ENCODE measurements around the gene VSTM4.

Gene VSTM4

GRCh38 chr10:49116509-49117375 is 1.4 kb upstream of the VSTM4 start:
- DNase-seq = no peak

GRCh38 chr10:49115796-49116508 is 630 bp upstream of the VSTM4 start:
- DNase-seq = no peak

GRCh38 chr10:49114718-49115014 is 656 bp downstream of the VSTM4 start:
- no peak for DNase-seq

GRCh38 chr10:49113741-49114141 is 1.6 kb downstream of the VSTM4 start:
- no peak for DNase-seq

GRCh38 chr10:49112851-49113250 is 2.5 kb downstream of the VSTM4 start:
- no peak for DNase-seq

- no peak for DNase-seq
These were observed 3.2 kb downstream of the VSTM4 start for GRCh38 chr10:49112098-49112497.

- no peak for DNase-seq
These were observed 4.0 kb downstream of the VSTM4 start for GRCh38 chr10:49111320-49111698.

GRCh38 chr10:49110684-49111319 is 4.5 kb downstream of the VSTM4 start:
- no peak for DNase-seq

GRCh38 chr10:49109669-49110340 is 5.5 kb downstream of the VSTM4 start:
- peak; percentile 85 for DNase-seq

GRCh38 chr10:49108656-49109055 is 6.7 kb downstream of the VSTM4 start:
- no peak for DNase-seq

- DNase-seq = no peak
These were observed 7.4 kb downstream of the VSTM4 start for GRCh38 chr10:49107887-49108267.

- no peak for DNase-seq
These were observed 8.0 kb downstream of the VSTM4 start for GRCh38 chr10:49107111-49107886.

GRCh38 chr10:49106451-49106850 is 8.9 kb downstream of the VSTM4 start:
- no peak for DNase-seq

- no peak for DNase-seq
These were observed 10.2 kb downstream of the VSTM4 start for GRCh38 chr10:49105076-49105475.

- DNase-seq = no peak
These were observed 11.0 kb downstream of the VSTM4 start for GRCh38 chr10:49104323-49104722.

- DNase-seq = no peak
These were observed 11.6 kb downstream of the VSTM4 start for GRCh38 chr10:49103761-49104160.

- no peak for DNase-seq
These were observed 16.3 kb downstream of the VSTM4 start for GRCh38 chr10:49099046-49099445.

GRCh38 chr10:49096890-49097445 is 18.4 kb downstream of the VSTM4 start:
- DNase-seq = no peak

GRCh38 chr10:49094646-49095045 is 20.7 kb downstream of the VSTM4 start:
- no peak for DNase-seq

- DNase-seq = no peak
These were observed 21.4 kb downstream of the VSTM4 start for GRCh38 chr10:49093922-49094321.

GRCh38 chr10:49092477-49092876 is 22.8 kb downstream of the VSTM4 start:
- no peak for DNase-seq

- DNase-seq = no peak
These were observed 23.7 kb downstream of the VSTM4 start for GRCh38 chr10:49091450-49092210.

Data from fibroblast of skin of right quadriceps (primary cell).